ENCODE results near the gene METAP2. TPM values are rescaled to one million over a fixed set of nuclear protein-coding genes. Genes with fewer than 3 reads are reported as not detected.

The METAP2 gene
- total RNA-seq, 1 donor from 2014 or later, result 81.8 TPM

DNA sequence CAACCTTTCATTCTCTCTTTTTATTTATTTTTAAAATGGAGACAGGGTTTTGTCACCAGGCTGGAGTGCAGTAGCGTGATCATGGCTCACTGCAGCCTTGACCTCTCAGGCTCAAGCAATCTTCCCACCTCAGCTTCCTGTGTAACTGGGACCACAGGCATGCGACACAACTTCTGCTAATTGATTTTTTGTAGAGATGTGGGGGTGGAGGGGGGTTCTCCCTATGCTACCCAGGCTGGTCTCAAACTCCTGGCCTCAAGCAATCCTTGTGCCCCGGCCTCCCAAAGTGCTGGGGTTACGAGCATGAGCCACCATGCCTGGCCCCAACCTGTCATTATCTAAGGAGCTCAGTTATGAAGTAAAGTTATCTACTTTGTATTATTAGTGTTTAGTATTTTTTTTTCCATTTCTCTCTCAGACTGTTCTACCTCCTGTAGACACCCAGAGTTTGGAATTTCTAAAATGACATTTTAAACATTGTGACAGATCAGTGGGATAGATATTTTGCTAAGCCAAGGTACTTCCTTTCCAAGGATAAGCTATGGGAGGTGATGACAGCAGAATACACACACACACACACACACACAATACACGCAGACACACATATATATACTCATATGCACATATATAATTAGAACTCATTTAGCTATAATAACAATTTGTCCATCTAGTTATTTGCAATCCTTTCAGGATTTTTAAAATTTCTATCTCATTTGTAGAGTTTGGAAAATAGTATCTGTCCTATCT is 79.4 kb downstream of the METAP2 start:
- Mint-ChIP-seq H3K4me1 (ENCODE audit: low read depth, unreplicated experiment) (peaks cover 2% of the 10 kb centered on the region), H3K36me3 (ENCODE audit: unreplicated experiment) (peaks cover 7% of the 10 kb centered on the region), H3K27ac (ENCODE audit: unreplicated experiment) (no peak overlapping the region), H3K4me3 (ENCODE audit: unreplicated experiment) (no peak overlapping the region), H3K9me3 (ENCODE audit: unreplicated experiment) (peaks cover 6% of the 10 kb centered on the region), H3K27me3 (ENCODE audit: unreplicated experiment) (peaks cover 4% of the 10 kb centered on the region)
- no peak for DNase-seq
- no peak for TF ChIP-seq CTCF (IDR thresholded peaks at IDR 0.05; ENCODE audit: partially characterized antibody, unreplicated experiment)

DNA sequence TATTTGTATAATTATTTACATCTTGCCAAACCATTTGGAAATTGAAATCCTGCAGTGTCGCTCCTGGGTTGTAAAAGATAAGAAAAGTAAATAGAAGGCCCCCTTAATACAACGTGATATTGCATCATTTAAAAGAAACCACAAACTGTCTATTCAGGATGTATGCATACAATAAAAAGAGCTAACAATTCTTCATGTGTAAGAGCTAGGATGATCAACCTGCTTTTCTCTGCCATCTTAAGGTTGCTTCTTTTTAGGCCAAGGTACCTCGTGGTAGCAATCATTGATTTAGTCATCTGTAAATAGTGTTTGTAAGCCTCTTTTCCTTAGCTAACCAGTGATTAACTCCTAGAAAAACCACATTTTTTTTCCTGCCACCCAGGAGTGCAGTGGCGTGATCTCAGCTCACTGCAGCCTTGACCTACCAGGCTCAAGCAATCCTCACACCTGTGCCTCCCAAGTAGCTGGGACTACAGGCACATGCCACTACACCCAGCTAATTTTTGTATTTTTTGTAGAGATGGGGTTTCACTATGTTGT is 80.7 kb downstream of the METAP2 start:
- no peak overlapping the region for H3K27ac Mint-ChIP-seq (ENCODE audit: unreplicated experiment)
- H3K4me3 Mint-ChIP-seq (ENCODE audit: unreplicated experiment), result no peak overlapping the region
- H3K4me1 Mint-ChIP-seq (ENCODE audit: low read depth, unreplicated experiment), result peaks cover 2% of the 10 kb centered on the region
- no peak for DNase-seq
- peaks cover 2% of the 10 kb centered on the region for H3K27me3 Mint-ChIP-seq (ENCODE audit: unreplicated experiment)
- TF ChIP-seq CTCF (IDR thresholded peaks at IDR 0.05; ENCODE audit: partially characterized antibody, unreplicated experiment), result no peak
- H3K36me3 Mint-ChIP-seq (ENCODE audit: unreplicated experiment), result peaks cover 1% of the 10 kb centered on the region
- H3K9me3 Mint-ChIP-seq (ENCODE audit: unreplicated experiment), result no peaks in the 10 kb centered on the region

DNA sequence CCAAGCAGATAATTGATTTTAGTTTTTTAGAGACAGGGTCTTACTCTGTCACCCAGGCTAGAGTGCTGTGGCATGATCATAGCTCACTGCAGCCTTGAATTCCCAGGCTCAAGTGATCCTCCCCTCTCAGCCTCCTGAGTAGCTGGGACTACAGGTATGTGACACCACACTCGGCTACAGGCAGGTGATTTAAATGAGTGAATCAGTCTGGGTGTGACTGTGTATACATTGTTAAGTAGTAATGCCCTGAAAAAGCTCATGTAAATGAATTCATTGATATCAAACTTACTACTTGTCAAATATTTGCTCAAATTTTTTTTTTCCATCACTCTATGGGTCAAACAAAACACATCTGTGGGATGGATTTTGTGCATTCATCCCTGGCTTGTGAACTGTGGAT is 83.7 kb downstream of the METAP2 start:
- no peaks in the 10 kb centered on the region for H3K36me3 Mint-ChIP-seq (ENCODE audit: unreplicated experiment)
- H3K27me3 Mint-ChIP-seq (ENCODE audit: unreplicated experiment), result peaks cover 2% of the 10 kb centered on the region
- DNase-seq, result no peak
- no peaks in the 10 kb centered on the region for H3K9me3 Mint-ChIP-seq (ENCODE audit: unreplicated experiment)
- no peaks in the 10 kb centered on the region for H3K4me1 Mint-ChIP-seq (ENCODE audit: low read depth, unreplicated experiment)
- no peak overlapping the region for H3K4me3 Mint-ChIP-seq (ENCODE audit: unreplicated experiment)
- TF ChIP-seq CTCF (IDR thresholded peaks at IDR 0.05; ENCODE audit: partially characterized antibody, unreplicated experiment), result no peak
- H3K27ac Mint-ChIP-seq (ENCODE audit: unreplicated experiment), result no peak overlapping the region

Other genes starting within 250 kb of the METAP2 start
- gene USP44, start 77.3 kb downstream of the METAP2 start, total RNA-seq (ENCODE audit: unreplicated experiment), result 2.7 TPM